Fibroblast of villous mesenchyme (primary cell): ENCODE measurements around the gene WNT9B. TPM values are rescaled to one million over a fixed set of nuclear protein-coding genes. Genes with fewer than 3 reads are reported as not detected.

Experiments used
- DNase-seq: peaks from one replicate; pipeline ENCODE4 v3.0.0-alpha.2; 2010; ENCODE audit warnings: low read depth
- H3K4me3 ChIP-seq: 2 replicates; pipeline ENCODE4 v1.5.1; 2011; ENCODE audit warnings: low read depth, mild to moderate bottlenecking, low read length
- CTCF ChIP-seq: IDR thresholded peaks from 2 replicates; pipeline ENCODE4 v1.5.1; 2012; ENCODE audit warnings: low read depth, mild to moderate bottlenecking, low read length; ENCODE audit not compliant: insufficient read depth
- total RNA-seq: library from RNA; depleted of rRNA; stranded (reverse); fragments of >200 nt; gene quantifications from 2 replicates; pipeline ENCODE4 v1.2.3, GENCODE V29; 2012

Gene WNT9B
- total RNA-seq, 1 donor: not detected

GRCh38 chr17:46817901-46818209 lies 33.5 kb upstream of the WNT9B start:
- TF ChIP-seq CTCF: no peak
- DNase-seq: no peak
- H3K4me3 ChIP-seq: no peak overlapping the region

GRCh38 chr17:46818316-46818928 lies 33.0 kb upstream of the WNT9B start, which contains the start of gene WNT3:
Gene WNT3, minus strand, starts transcription at chr17:46818692. Its CDS starts 95 bp downstream, at chr17:46818597.
- no peak for TF ChIP-seq CTCF
- DNase-seq: no peak
- peak within 1 kb of the TSS; percentile 12 for H3K4me3 ChIP-seq

- H3K4me3 ChIP-seq: peak overlapping the region; percentile 12
- TF ChIP-seq CTCF: no peak
- DNase-seq: no peak
These were observed 32.2 kb upstream of the WNT9B start for GRCh38 chr17:46818929-46819859.

- DNase-seq: no peak
- H3K4me3 ChIP-seq: no peak overlapping the region
- no peak for TF ChIP-seq CTCF
These were observed 31.5 kb upstream of the WNT9B start for GRCh38 chr17:46819906-46820351.

GRCh38 chr17:46820592-46821450 lies 30.6 kb upstream of the WNT9B start:
- no peak for DNase-seq
- TF ChIP-seq CTCF: no peak
- no peak overlapping the region for H3K4me3 ChIP-seq

GRCh38 chr17:46821482-46822387 lies 29.6 kb upstream of the WNT9B start:
- DNase-seq: no peak
- no peak for TF ChIP-seq CTCF
- H3K4me3 ChIP-seq: no peak overlapping the region
